Osteocyte (in vitro differentiated cells): ENCODE data around the gene MGAT5. TPM values are rescaled to one million over a fixed set of nuclear protein-coding genes. Genes with fewer than 3 reads are reported as not detected.
"Not testable (repeated sequence)": the region's sequence is repeated elsewhere in the genome, so short reads cannot be mapped to it uniquely, and the experiment has no call there.

Experiments used
- DNase-seq: peaks from one replicate; pipeline ENCODE4 v3.0.0; 2021; ENCODE audit warnings: mixed read lengths; ENCODE audit not compliant: unreplicated experiment; ENCODE audit errors: extremely low spot score
- H3K27ac Mint-ChIP-seq: one replicate; pipeline ENCODE4 v1.8.0; 2021; ENCODE audit warnings: mild to moderate bottlenecking, mixed read lengths; ENCODE audit not compliant: unreplicated experiment
- H3K27me3 Mint-ChIP-seq: one replicate; pipeline ENCODE4 v1.8.0; 2021; ENCODE audit warnings: mixed read lengths; ENCODE audit not compliant: unreplicated experiment
- H3K36me3 Mint-ChIP-seq: one replicate; pipeline ENCODE4 v1.8.0; 2021; ENCODE audit warnings: mixed read lengths; ENCODE audit not compliant: unreplicated experiment
- H3K4me1 Mint-ChIP-seq: one replicate; pipeline ENCODE4 v1.8.0; 2021; ENCODE audit warnings: mixed read lengths; ENCODE audit not compliant: unreplicated experiment
- H3K4me3 Mint-ChIP-seq: one replicate; pipeline ENCODE4 v1.8.0; 2021; ENCODE audit warnings: mild to moderate bottlenecking, moderate library complexity, mixed read lengths; ENCODE audit not compliant: unreplicated experiment
- H3K9me3 Mint-ChIP-seq: one replicate; pipeline ENCODE4 v1.8.0; 2021; ENCODE audit warnings: mixed read lengths; ENCODE audit not compliant: unreplicated experiment
- total RNA-seq: library from RNA; stranded (reverse); gene quantifications from 2 replicates; pipeline ENCODE4 v1.2.1, GENCODE V29; 2021
- TF ChIP-seq, protein P1 (sequence below): fragments of 200-600 bp; sonication (generic); IDR thresholded peaks from 2 replicates; pipeline ENCODE4 v1.5.0; 2021; ENCODE audit warnings: antibody characterized with exemption, mild to moderate bottlenecking, moderate library complexity

The MGAT5 gene
- total RNA-seq, 1 donor from 2014 or later, result 22.6 TPM

DNA sequence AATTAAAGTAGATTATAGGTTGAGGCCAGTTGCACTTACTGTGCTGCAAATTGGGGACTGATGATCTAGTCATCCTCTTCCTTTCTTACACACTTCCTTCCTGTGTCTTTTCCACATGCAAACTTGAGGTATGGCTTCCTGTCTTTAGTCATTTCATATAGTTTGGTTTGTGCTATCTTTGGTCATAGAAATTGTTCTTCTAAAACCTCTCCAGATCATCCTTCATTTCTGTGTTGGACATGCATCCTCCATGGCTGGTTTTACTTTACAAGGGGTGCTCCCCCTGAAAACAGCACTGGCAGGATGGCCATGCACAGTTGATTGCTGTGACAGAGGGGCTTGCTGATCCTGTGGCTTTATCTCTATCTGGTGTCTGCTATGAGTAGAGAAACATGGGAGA lies 36.5 kb downstream of the MGAT5 start:
- H3K9me3 Mint-ChIP-seq, result no peaks in the 10 kb centered on the region

DNA sequence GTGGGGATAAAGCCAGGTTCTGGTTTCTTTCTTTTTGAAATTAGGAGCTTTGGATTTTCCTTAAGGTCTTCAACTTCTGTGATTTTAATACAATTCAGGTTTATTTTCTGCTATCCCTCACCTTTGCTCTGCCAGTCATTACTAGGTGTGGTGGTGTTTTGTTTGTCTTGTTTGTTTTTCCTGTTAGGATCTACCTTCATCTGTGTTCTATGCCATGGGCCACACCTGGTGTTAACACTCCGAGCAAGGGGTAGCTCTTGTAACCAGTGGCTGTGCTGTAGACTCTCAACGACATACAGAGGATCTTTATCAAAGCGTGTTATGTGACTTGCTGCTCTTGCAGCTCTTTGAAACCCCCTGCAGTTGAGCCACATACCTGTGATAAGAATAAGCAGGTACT lies 38.6 kb downstream of the MGAT5 start:
- TF ChIP-seq, protein P1, sequence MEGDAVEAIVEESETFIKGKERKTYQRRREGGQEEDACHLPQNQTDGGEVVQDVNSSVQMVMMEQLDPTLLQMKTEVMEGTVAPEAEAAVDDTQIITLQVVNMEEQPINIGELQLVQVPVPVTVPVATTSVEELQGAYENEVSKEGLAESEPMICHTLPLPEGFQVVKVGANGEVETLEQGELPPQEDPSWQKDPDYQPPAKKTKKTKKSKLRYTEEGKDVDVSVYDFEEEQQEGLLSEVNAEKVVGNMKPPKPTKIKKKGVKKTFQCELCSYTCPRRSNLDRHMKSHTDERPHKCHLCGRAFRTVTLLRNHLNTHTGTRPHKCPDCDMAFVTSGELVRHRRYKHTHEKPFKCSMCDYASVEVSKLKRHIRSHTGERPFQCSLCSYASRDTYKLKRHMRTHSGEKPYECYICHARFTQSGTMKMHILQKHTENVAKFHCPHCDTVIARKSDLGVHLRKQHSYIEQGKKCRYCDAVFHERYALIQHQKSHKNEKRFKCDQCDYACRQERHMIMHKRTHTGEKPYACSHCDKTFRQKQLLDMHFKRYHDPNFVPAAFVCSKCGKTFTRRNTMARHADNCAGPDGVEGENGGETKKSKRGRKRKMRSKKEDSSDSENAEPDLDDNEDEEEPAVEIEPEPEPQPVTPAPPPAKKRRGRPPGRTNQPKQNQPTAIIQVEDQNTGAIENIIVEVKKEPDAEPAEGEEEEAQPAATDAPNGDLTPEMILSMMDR, result no peak
- H3K4me3 Mint-ChIP-seq, result no peak overlapping the region
- peaks cover 8% of the 10 kb centered on the region for H3K4me1 Mint-ChIP-seq
- no peaks in the 10 kb centered on the region for H3K36me3 Mint-ChIP-seq
- no peaks in the 10 kb centered on the region for H3K27me3 Mint-ChIP-seq
- H3K9me3 Mint-ChIP-seq, result no peaks in the 10 kb centered on the region
- no peak overlapping the region for H3K27ac Mint-ChIP-seq
- no peak for DNase-seq

More for the DNA sequence above, 36.5 kb downstream of the MGAT5 start:
- no peak overlapping the region for H3K27ac Mint-ChIP-seq
- TF ChIP-seq, protein P1, result no peak
- no peaks in the 10 kb centered on the region for H3K36me3 Mint-ChIP-seq
- H3K4me1 Mint-ChIP-seq, result no peaks in the 10 kb centered on the region
- no peak overlapping the region for H3K4me3 Mint-ChIP-seq
- no peak for DNase-seq
- H3K27me3 Mint-ChIP-seq, result no peaks in the 10 kb centered on the region

DNA sequence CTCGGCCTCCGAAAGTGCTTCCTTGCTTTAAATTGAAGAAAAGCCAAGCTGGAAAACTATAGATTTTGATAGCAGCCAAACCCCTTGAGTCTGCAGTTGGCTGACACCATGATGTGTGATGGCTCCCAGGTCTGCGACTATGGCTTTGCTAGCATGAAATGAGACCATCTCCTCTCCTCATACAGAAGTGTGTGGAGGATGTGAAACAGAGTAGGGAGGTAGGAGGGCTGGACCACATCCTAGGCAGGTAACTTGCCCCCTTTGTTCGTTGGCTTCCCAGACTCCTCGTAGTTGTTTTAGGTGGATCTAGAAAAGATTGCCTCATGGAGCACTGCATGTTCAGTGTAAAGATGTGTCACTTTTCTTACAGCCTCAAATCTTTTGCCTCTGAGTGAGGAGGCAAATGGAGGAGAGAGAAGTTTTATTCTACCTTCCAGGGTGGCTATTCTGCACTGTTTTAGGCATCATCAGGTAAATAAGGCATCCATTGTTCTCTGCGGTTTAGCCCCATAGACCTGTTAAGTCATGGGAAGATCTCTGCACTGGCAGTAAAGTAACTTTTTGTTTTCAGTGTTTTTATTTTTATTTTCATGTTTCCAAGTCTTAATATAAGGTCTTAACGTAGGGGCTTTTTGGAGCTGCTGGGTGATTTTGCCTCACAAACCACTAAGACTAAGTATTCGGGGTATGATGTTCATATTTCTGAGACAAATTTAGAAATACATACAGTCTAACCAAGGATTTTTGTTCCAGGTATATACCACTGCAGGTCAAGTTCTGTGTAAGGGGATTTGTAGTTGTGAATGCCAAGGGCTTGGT lies 40.1 kb downstream of the MGAT5 start:
- H3K27ac Mint-ChIP-seq, result no peak overlapping the region
- no peaks in the 10 kb centered on the region for H3K9me3 Mint-ChIP-seq
- no peak overlapping the region for H3K4me3 Mint-ChIP-seq
- H3K36me3 Mint-ChIP-seq, result no peaks in the 10 kb centered on the region
- peaks cover 8% of the 10 kb centered on the region for H3K4me1 Mint-ChIP-seq
- DNase-seq, result no peak
- TF ChIP-seq, protein P1, result no peak
- H3K27me3 Mint-ChIP-seq, result no peaks in the 10 kb centered on the region

DNA sequence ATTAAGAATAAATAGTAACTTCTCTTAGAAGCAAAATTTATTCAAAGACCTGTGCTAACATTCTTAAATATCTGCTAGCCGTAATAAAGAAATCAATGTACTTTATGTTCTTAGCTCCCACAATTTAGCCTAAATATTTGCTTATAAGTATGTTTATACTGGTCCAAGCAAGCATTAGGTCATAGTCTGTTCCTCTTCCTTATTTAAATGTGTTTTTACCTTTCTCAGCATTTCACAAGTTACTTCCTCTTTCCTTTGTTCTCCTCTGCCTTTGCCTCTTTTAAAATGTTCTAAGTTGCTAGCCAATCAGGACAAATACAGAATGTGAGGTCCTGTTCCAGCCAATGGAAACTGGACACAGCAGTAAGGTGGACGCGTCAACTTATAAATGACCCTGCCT lies 40.7 kb downstream of the MGAT5 start:
- H3K36me3 Mint-ChIP-seq, result not testable (repeated sequence)

DNA sequence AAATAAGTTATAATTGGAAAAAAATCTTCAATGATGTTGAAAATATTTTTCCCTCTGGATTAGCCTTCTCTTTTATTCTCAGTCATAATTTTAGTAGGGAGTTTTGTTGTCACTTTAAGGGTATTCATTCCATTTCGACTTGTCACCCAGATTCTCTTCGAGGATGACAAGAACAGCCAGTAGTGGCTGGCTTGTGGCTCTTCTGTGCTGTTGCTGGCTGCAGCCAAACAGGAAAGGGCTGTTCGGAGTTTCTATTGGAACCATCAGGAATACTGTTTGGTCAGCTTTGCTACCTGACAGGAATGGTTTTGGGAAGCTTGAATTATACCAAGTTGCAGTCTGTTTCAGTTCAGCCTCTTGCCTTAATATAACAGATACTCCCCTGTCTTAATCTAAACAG lies 41.6 kb downstream of the MGAT5 start:
- DNase-seq, result no peak
- H3K9me3 Mint-ChIP-seq, result no peaks in the 10 kb centered on the region
- no peak overlapping the region for H3K27ac Mint-ChIP-seq
- no peak overlapping the region for H3K4me3 Mint-ChIP-seq
- TF ChIP-seq, protein P1, result no peak
- H3K4me1 Mint-ChIP-seq, result peaks cover 8% of the 10 kb centered on the region
- H3K36me3 Mint-ChIP-seq, result no peaks in the 10 kb centered on the region
- no peaks in the 10 kb centered on the region for H3K27me3 Mint-ChIP-seq

More for the DNA sequence above, 40.7 kb downstream of the MGAT5 start:
- not testable (repeated sequence) for DNase-seq, H3K27me3 Mint-ChIP-seq, H3K9me3 Mint-ChIP-seq, H3K27ac Mint-ChIP-seq, H3K4me1 Mint-ChIP-seq, H3K4me3 Mint-ChIP-seq
